DOHH2 (cell line): ENCODE results near the gene CHST10.

Experiments
- H3F3A ChIP-seq: fragments of 200-600 bp; sonication (generic), shearing (Covaris generic); 2 replicates; pipeline ENCODE4 v1.6.0; 2016; ENCODE audit warnings: antibody characterized with exemption, mild to moderate bottlenecking; ENCODE audit not compliant: control insufficient read depth, insufficient read depth
- H3K27ac ChIP-seq: fragments of 200-600 bp; sonication (generic); 2 replicates; pipeline ENCODE4 v1.5.1; 2014; ENCODE audit warnings: low read depth, mild to moderate bottlenecking, low read length, moderate library complexity
- H3K27me3 ChIP-seq: fragments of 200-600 bp; sonication (generic); 2 replicates; pipeline ENCODE4 v1.6.1; 2014; ENCODE audit warnings: mild to moderate bottlenecking, low read length, mixed read lengths; ENCODE audit not compliant: control insufficient read depth
- H3K36me3 ChIP-seq: fragments of 200-600 bp; sonication (generic); 2 replicates; pipeline ENCODE4 v1.6.1; 2014; ENCODE audit warnings: mild to moderate bottlenecking, low read length, moderate library complexity, mixed read lengths; ENCODE audit not compliant: control insufficient read depth
- H3K4me1 ChIP-seq: fragments of 200-600 bp; sonication (generic); 2 replicates; pipeline ENCODE4 v1.6.1; 2014; ENCODE audit warnings: mild to moderate bottlenecking, low read length, mixed read lengths; ENCODE audit not compliant: control insufficient read depth
- H3K4me2 ChIP-seq: fragments of 200-600 bp; sonication (generic); 2 replicates; pipeline ENCODE4 v1.6.0; 2014; ENCODE audit warnings: mild to moderate bottlenecking, low read length, moderate library complexity
- H3K4me3 ChIP-seq: fragments of 200-600 bp; sonication (generic); 2 replicates; pipeline ENCODE4 v1.5.1; 2014; ENCODE audit warnings: mild to moderate bottlenecking, low read length, mixed read lengths
- H3K79me2 ChIP-seq: fragments of 200-600 bp; sonication (generic); 2 replicates; pipeline ENCODE4 v1.6.1; 2014; ENCODE audit warnings: mild to moderate bottlenecking, low read length, mixed read lengths; ENCODE audit not compliant: control insufficient read depth
- H3K9me2 ChIP-seq: fragments of 200-600 bp; sonication (generic); replicated peaks from 2 replicates; pipeline ENCODE4 v1.6.1; 2014; ENCODE audit warnings: mild to moderate bottlenecking, low read length, mixed read lengths; ENCODE audit not compliant: control insufficient read depth
- H3K9me3 ChIP-seq: fragments of 200-600 bp; sonication (generic); 2 replicates; pipeline ENCODE4 v1.6.1; 2014; ENCODE audit warnings: antibody characterized with exemption, low read length, mixed read lengths; ENCODE audit not compliant: control insufficient read depth, insufficient read depth
- H4K20me1 ChIP-seq: fragments of 200-600 bp; sonication (generic); 2 replicates; pipeline ENCODE4 v1.6.0; 2014; ENCODE audit warnings: low read depth, mild to moderate bottlenecking, antibody characterized with exemption, low read length, moderate library complexity; ENCODE audit not compliant: control insufficient read depth, insufficient read depth
- EZH2phosphoT487 ChIP-seq: fragments of 200-600 bp; sonication (generic); IDR thresholded peaks from 2 replicates; pipeline ENCODE4 v1.6.1; 2017; ENCODE audit warnings: borderline replicate concordance, mild to moderate bottlenecking, antibody characterized with exemption, low read length, moderate library complexity, mixed read lengths
- TF ChIP-seq, protein P1 (sequence below): fragments of 200-600 bp; sonication (generic); IDR thresholded peaks from one replicate; pipeline ENCODE4 v1.5.1; 2014; ENCODE audit warnings: antibody characterized with exemption, mild to moderate bottlenecking, low read depth, low read length; ENCODE audit not compliant: poor library complexity, severe bottlenecking

CHST10 gene

DNA sequence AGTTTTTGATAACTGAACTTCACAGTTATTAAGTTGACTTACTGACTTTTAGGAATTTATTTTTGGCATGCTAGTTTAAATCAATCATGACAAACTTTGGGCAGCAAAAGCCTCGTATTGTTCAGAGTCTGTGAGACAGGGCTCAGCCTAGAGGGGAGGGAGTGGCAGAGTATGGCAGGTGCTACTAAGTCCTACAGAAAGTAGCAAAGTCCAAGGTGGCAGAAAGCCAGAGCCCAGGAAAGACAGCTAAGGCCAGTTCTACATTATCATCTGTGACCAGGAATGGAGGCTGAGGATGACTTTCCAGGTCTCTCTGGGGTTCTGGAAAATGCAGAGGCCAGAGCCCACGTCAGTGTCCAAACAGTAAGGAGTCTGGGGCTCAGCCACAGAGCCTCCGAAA is 34.2 kb downstream of the CHST10 start:
- Histone ChIP-seq H3K4me1 (peaks cover 8% of the 10 kb centered on the region), H3K4me2 (no peak overlapping the region), H3K9me3 (no peaks in the 10 kb centered on the region), H4K20me1 (no peaks in the 10 kb centered on the region), H3K36me3 (no peaks in the 10 kb centered on the region), H3K9me2 (no peaks in the 10 kb centered on the region), H3K79me2 (no peaks in the 10 kb centered on the region), H3K27ac (no peak overlapping the region), H3K4me3 (no peak overlapping the region), H3K27me3 (no peaks in the 10 kb centered on the region), H3F3A (no peaks in the 10 kb centered on the region)
- TF ChIP-seq, protein P1, sequence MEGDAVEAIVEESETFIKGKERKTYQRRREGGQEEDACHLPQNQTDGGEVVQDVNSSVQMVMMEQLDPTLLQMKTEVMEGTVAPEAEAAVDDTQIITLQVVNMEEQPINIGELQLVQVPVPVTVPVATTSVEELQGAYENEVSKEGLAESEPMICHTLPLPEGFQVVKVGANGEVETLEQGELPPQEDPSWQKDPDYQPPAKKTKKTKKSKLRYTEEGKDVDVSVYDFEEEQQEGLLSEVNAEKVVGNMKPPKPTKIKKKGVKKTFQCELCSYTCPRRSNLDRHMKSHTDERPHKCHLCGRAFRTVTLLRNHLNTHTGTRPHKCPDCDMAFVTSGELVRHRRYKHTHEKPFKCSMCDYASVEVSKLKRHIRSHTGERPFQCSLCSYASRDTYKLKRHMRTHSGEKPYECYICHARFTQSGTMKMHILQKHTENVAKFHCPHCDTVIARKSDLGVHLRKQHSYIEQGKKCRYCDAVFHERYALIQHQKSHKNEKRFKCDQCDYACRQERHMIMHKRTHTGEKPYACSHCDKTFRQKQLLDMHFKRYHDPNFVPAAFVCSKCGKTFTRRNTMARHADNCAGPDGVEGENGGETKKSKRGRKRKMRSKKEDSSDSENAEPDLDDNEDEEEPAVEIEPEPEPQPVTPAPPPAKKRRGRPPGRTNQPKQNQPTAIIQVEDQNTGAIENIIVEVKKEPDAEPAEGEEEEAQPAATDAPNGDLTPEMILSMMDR: no peak
- TF ChIP-seq EZH2phosphoT487: no peak

- H3K4me2 ChIP-seq: no peak overlapping the region
Measured at GRCh38 chr2:100381240-100381639, 36.2 kb downstream of the CHST10 start.

DNA sequence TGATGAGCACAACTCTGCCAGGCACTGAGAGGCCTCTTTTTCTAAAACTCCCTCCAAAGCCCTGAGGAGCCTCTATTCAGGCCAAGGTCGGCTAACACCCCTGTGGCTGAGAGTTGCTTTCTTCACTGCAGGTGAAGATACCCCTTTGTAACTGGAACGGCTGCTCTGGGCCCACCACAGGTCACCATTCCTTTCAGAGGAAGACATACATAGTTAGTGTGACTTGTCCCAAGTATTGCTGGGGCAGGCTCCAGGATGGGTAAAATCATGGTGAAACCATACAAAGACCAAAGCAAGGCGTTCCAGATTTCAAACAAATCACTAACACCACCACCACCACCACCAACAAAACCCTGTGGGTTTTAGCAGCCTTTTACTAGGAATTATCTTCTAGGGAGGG is 36.8 kb downstream of the CHST10 start:
- H3K36me3 ChIP-seq: no peaks in the 10 kb centered on the region
- H3K27me3 ChIP-seq: peaks cover 8% of the 10 kb centered on the region
- no peaks in the 10 kb centered on the region for H3F3A ChIP-seq
- H3K4me2 ChIP-seq: no peak overlapping the region
- no peaks in the 10 kb centered on the region for H4K20me1 ChIP-seq
- no peaks in the 10 kb centered on the region for H3K79me2 ChIP-seq
- no peaks in the 10 kb centered on the region for H3K9me2 ChIP-seq
- H3K4me3 ChIP-seq: no peak overlapping the region
- H3K9me3 ChIP-seq: no peaks in the 10 kb centered on the region
- H3K4me1 ChIP-seq: peaks cover 8% of the 10 kb centered on the region
- no peak overlapping the region for H3K27ac ChIP-seq
- no peak for TF ChIP-seq EZH2phosphoT487
- TF ChIP-seq, protein P1: no peak

More at GRCh38 chr2:100381240-100381639, 36.2 kb downstream of the CHST10 start:
- Histone ChIP-seq H3K27me3 (peaks cover 8% of the 10 kb centered on the region), H3K36me3 (no peaks in the 10 kb centered on the region), H3K4me3 (no peak overlapping the region), H3K4me1 (peaks cover 8% of the 10 kb centered on the region), H3F3A (no peaks in the 10 kb centered on the region), H3K9me3 (no peaks in the 10 kb centered on the region), H3K9me2 (no peaks in the 10 kb centered on the region), H3K79me2 (no peaks in the 10 kb centered on the region), H3K27ac (no peak overlapping the region), H4K20me1 (no peaks in the 10 kb centered on the region)
- TF ChIP-seq, protein P1: peak; percentile 94
- no peak for TF ChIP-seq EZH2phosphoT487

GRCh38 chr2:100376836-100377235 is 40.6 kb downstream of the CHST10 start:
- Histone ChIP-seq H3K27ac (no peak overlapping the region), H3F3A (no peaks in the 10 kb centered on the region), H3K36me3 (no peaks in the 10 kb centered on the region), H3K4me3 (no peak overlapping the region), H3K4me1 (peaks cover 8% of the 10 kb centered on the region), H3K9me3 (no peaks in the 10 kb centered on the region), H4K20me1 (no peaks in the 10 kb centered on the region), H3K4me2 (no peak overlapping the region), H3K27me3 (peaks cover 17% of the 10 kb centered on the region), H3K9me2 (no peaks in the 10 kb centered on the region), H3K79me2 (no peaks in the 10 kb centered on the region)
- TF ChIP-seq, protein P1: no peak
- TF ChIP-seq EZH2phosphoT487: no peak
